Ascending aorta (tissue), 2 donors: ENCODE results near the gene SLC25A21. TPM values are rescaled to one million over a fixed set of nuclear protein-coding genes. Genes with fewer than 3 reads are reported as not detected.
"Not testable (repeated sequence)": the region's sequence is repeated elsewhere in the genome, so short reads cannot be mapped to it uniquely, and the experiment has no call there.

Experiments
- DNase-seq, 2 donors: peaks; one replicate each; pipeline ENCODE4 v3.0.0-alpha.2; 2019; ENCODE audit warnings: low spot score in 2 of 2
- H3K27ac ChIP-seq, 2 donors: fragments of 200-600 bp; sonication (generic); one replicate each; pipeline ENCODE4 v1.5.1; 2016 to 2017; ENCODE audit warnings: mild to moderate bottlenecking in 1 of 2
- H3K27me3 ChIP-seq: fragments of 200-600 bp; sonication (generic); one replicate; pipeline ENCODE4 v1.5.1; 2017
- H3K36me3 ChIP-seq, 2 donors: fragments of 200-600 bp; sonication (generic); one replicate each; pipeline ENCODE4 v1.5.1; 2016
- H3K4me1 ChIP-seq, 2 donors: fragments of 200-600 bp; sonication (generic); one replicate each; pipeline ENCODE4 v1.5.1; 2016 to 2017; ENCODE audit warnings: mild to moderate bottlenecking in 1 of 2
- H3K4me3 ChIP-seq, 2 donors: fragments of 200-600 bp; sonication (generic); one replicate each; pipeline ENCODE4 v1.5.1; 2016 to 2017; ENCODE audit warnings: mild to moderate bottlenecking in 1 of 2
- H3K9me3 ChIP-seq, 2 donors: fragments of 200-600 bp; sonication (generic); one replicate each; pipeline ENCODE4 v1.5.1; 2016
- CTCF ChIP-seq, 3 experiments: fragments of 200-600 bp in 2 of 3; fragments of 450-650 bp in 1 of 3; sonication (generic) in 2 of 3; IDR thresholded peaks; one replicate each; pipeline ENCODE4 v1.5.1; 2016 to 2019; ENCODE audit warnings: antibody characterized with exemption in 3 of 3, mild to moderate bottlenecking in 1 of 3, moderate library complexity in 1 of 3
- intact Hi-C: fragments of 100-400 bp; cut with DNase I; formaldehyde crosslinking; loops from one replicate; pipeline ENCODE4 v1.15.1; 2023
- total RNA-seq: library from RNA; depleted of rRNA; stranded (reverse); fragments of >200 nt; gene quantifications from one replicate; pipeline ENCODE4 v1.1.0, GENCODE V29; 2016

Gene SLC25A21
- total RNA-seq, 1 donor from 2014 or later: not detected

GRCh38 chr14:37167151-37168047 is 5.0 kb downstream of the SLC25A21 start:
- Histone ChIP-seq H3K36me3 (no peaks in the 10 kb centered on the region), H3K9me3 (no peaks in the 10 kb centered on the region), H3K27me3 (no peaks in the 10 kb centered on the region), H3K4me1 (no peaks in the 10 kb centered on the region), H3K27ac (no peak overlapping the region), H3K4me3 (no peak overlapping the region)
- TF ChIP-seq CTCF (IDR thresholded peaks at IDR 0.05): no peak
- no peak for DNase-seq
- intact Hi-C loops: no loop called here

- no peaks in the 10 kb centered on the region for H3K27me3 ChIP-seq
- no peaks in the 10 kb centered on the region for H3K36me3 ChIP-seq
- no peak overlapping the region for H3K4me3 ChIP-seq
- TF ChIP-seq CTCF (IDR thresholded peaks at IDR 0.05): no peak
- no peaks in the 10 kb centered on the region for H3K4me1 ChIP-seq
- H3K27ac ChIP-seq: no peak overlapping the region
- H3K9me3 ChIP-seq: no peaks in the 10 kb centered on the region
- no peak for DNase-seq
- intact Hi-C loops: no loop called here
Measured at GRCh38 chr14:37165794-37166193, 6.6 kb downstream of the SLC25A21 start.

- intact Hi-C loops, H3K4me3 ChIP-seq, H3K36me3 ChIP-seq, DNase-seq, H3K27ac ChIP-seq, H3K9me3 ChIP-seq, H3K27me3 ChIP-seq, H3K4me1 ChIP-seq: not testable (repeated sequence)
Measured at GRCh38 chr14:37162307-37162706, 10.1 kb downstream of the SLC25A21 start.

- TF ChIP-seq CTCF (IDR thresholded peaks at IDR 0.05): no peak
- H3K27me3 ChIP-seq: no peaks in the 10 kb centered on the region
- no peaks in the 10 kb centered on the region for H3K4me1 ChIP-seq
- no peak overlapping the region for H3K4me3 ChIP-seq
- H3K9me3 ChIP-seq: peaks cover 0 to 15% of the 10 kb centered on the region in 2 donors
- intact Hi-C loops: no loop called here
- DNase-seq: no peak
- H3K27ac ChIP-seq: no peak overlapping the region
- no peaks in the 10 kb centered on the region for H3K36me3 ChIP-seq
Measured at GRCh38 chr14:37157987-37158386, 14.4 kb downstream of the SLC25A21 start.

- DNase-seq: no peak
- Histone ChIP-seq H3K27me3 (no peaks in the 10 kb centered on the region), H3K4me3 (no peak overlapping the region), H3K4me1 (no peaks in the 10 kb centered on the region), H3K36me3 (no peaks in the 10 kb centered on the region), H3K9me3 (peaks cover 0 to 15% of the 10 kb centered on the region in 2 donors), H3K27ac (no peak overlapping the region)
- no peak for TF ChIP-seq CTCF (IDR thresholded peaks at IDR 0.05)
- intact Hi-C loops: loop anchor here (2.0 kb wide), 1 partner anchor 601 kb away; no protein-coding TSS in a partner anchor
Measured at GRCh38 chr14:37153483-37153882, 18.9 kb downstream of the SLC25A21 start.

- TF ChIP-seq CTCF (IDR thresholded peaks at IDR 0.05): no peak
- intact Hi-C loops: loop anchor here (2.0 kb wide), 1 partner anchor 600 kb away; no protein-coding TSS in a partner anchor
- H3K4me1 ChIP-seq: no peaks in the 10 kb centered on the region
Measured at GRCh38 chr14:37153005-37153404, 19.4 kb downstream of the SLC25A21 start.

More at GRCh38 chr14:37153005-37153404, 19.4 kb downstream of the SLC25A21 start:
- Histone ChIP-seq H3K9me3 (peaks cover 0 to 15% of the 10 kb centered on the region in 2 donors), H3K27ac (no peak overlapping the region), H3K4me3 (no peak overlapping the region), H3K36me3 (no peaks in the 10 kb centered on the region), H3K27me3 (no peaks in the 10 kb centered on the region)
- DNase-seq: no peak
